ENCODE data around the gene GJD3. TPM values are rescaled to one million over a fixed set of nuclear protein-coding genes. Genes with fewer than 3 reads are reported as not detected.
"Not testable (repeated sequence)": the region's sequence is repeated elsewhere in the genome, so short reads cannot be mapped to it uniquely, and the experiment has no call there.

GJD3 gene
- total RNA-seq, 3 donors from 2014 or later (not counting 1 experiment from before 2014, with no cell fraction given) = not detected

DNA sequence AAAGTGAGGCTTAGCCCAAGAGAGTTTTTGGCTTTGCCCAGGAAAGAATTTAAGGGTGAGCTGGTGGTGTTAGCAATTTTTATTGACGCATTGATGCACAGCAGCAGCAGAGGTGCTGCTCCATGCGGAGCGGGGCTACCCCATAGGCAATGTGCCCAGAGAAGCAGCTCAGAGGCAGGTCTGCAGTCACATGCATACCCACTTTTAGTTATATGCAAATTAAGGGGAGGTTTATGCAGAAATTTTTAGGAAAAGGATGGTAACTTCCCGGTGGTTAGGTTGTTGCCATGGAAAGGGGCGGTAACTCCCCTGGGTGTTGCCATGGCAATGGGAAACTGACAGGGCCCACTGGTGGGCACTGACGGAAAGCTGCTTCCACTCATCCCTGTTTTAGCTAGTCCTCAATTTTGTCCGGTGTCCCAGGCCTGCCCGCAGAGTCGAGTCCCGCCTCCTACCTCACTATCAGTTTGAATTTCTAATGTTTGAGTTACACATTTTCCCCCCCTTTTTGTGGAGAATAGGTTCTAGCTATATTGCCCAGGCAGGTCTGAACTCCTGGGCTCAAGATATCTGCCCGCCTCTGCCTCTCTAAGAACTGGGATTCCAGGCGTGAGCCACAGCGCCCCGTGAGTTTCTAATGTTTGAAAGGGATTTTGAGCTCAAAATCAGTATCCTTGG is 10.4 kb upstream of the GJD3 start:
- H3K36me3 Mint-ChIP-seq = no peaks in the 10 kb centered on the region
- peaks cover 10 to 11% of the 10 kb centered on the region in 2 donors for H3K4me1 Mint-ChIP-seq
- WGBS (ENCODE audit: insufficient coverage) = 94% methylated on average over 10 of the region's 14 CpGs
- H3K27me3 ChIP-seq (ENCODE audit: control insufficient read depth, insufficient read depth, low read length) = no peaks in the 10 kb centered on the region
- H3K4me1 ChIP-seq (ENCODE audit: control insufficient read depth, insufficient read depth, low read length) = no peaks in the 10 kb centered on the region
- no peak for TF ChIP-seq CTCF (IDR thresholded peaks at IDR 0.05)
- H3K36me3 ChIP-seq (ENCODE audit: control insufficient read depth, insufficient read depth, low read length) = no peaks in the 10 kb centered on the region
- H3K27ac ChIP-seq (ENCODE audit: low read length) = no peak overlapping the region
- ATAC-seq = no peak
- no peaks in the 10 kb centered on the region for H3K9me3 ChIP-seq (ENCODE audit: control insufficient read depth, insufficient read depth, low read length)
- no peak overlapping the region for H3K27ac Mint-ChIP-seq
- H3K27me3 Mint-ChIP-seq (ENCODE audit: low read depth in 2 of 2) = peaks cover 4 to 8% of the 10 kb centered on the region in 2 donors
- no peak for DNase-seq
- no peak overlapping the region for H3K4me3 Mint-ChIP-seq
- intact Hi-C loops (cut with micrococcal nuclease) = no loop called here
- H3K9me3 Mint-ChIP-seq = no peaks in the 10 kb centered on the region
- no peak overlapping the region for H3K4me3 ChIP-seq (ENCODE audit: low read length)

- no peak overlapping the region for H3K4me3 Mint-ChIP-seq
Measured at GRCh38 chr17:40373999-40374398, 9.5 kb upstream of the GJD3 start.

GRCh38 chr17:40373324-40373723 is 8.8 kb upstream of the GJD3 start:
- intact Hi-C loops (cut with micrococcal nuclease) = no loop called here
- Mint-ChIP-seq H3K9me3 (no peaks in the 10 kb centered on the region), H3K27me3 (ENCODE audit: low read depth in 2 of 2) (peaks cover 4 to 8% of the 10 kb centered on the region in 2 donors), H3K27ac (no peak overlapping the region), H3K4me3 (no peak overlapping the region), H3K36me3 (no peaks in the 10 kb centered on the region), H3K4me1 (peaks cover 10 to 11% of the 10 kb centered on the region in 2 donors)
- H3K36me3 ChIP-seq (ENCODE audit: control insufficient read depth, insufficient read depth, low read length) = no peaks in the 10 kb centered on the region
- H3K9me3 ChIP-seq (ENCODE audit: control insufficient read depth, insufficient read depth, low read length) = no peaks in the 10 kb centered on the region
- no peak overlapping the region for H3K27ac ChIP-seq (ENCODE audit: low read length)
- no peak for TF ChIP-seq CTCF (IDR thresholded peaks at IDR 0.05)
- H3K27me3 ChIP-seq (ENCODE audit: control insufficient read depth, insufficient read depth, low read length) = no peaks in the 10 kb centered on the region
- H3K4me1 ChIP-seq (ENCODE audit: control insufficient read depth, insufficient read depth, low read length) = no peaks in the 10 kb centered on the region
- ATAC-seq (no peak), DNase-seq (no peak)
- H3K4me3 ChIP-seq (ENCODE audit: low read length) = no peak overlapping the region
- WGBS (ENCODE audit: insufficient coverage) = 56% methylated on average over 2 of the region's 4 CpGs

More at GRCh38 chr17:40373999-40374398, 9.5 kb upstream of the GJD3 start:
- Histone ChIP-seq H3K27me3 (ENCODE audit: control insufficient read depth, insufficient read depth, low read length) (no peaks in the 10 kb centered on the region), H3K36me3 (ENCODE audit: control insufficient read depth, insufficient read depth, low read length) (no peaks in the 10 kb centered on the region), H3K4me3 (ENCODE audit: low read length) (no peak overlapping the region), H3K27ac (ENCODE audit: low read length) (no peak overlapping the region), H3K9me3 (ENCODE audit: control insufficient read depth, insufficient read depth, low read length) (no peaks in the 10 kb centered on the region), H3K4me1 (ENCODE audit: control insufficient read depth, insufficient read depth, low read length) (no peaks in the 10 kb centered on the region)
- no peak for ATAC-seq
- Mint-ChIP-seq H3K36me3 (no peaks in the 10 kb centered on the region), H3K27me3 (ENCODE audit: low read depth in 2 of 2) (peaks cover 4 to 8% of the 10 kb centered on the region in 2 donors), H3K9me3 (no peaks in the 10 kb centered on the region), H3K4me1 (peaks cover 10 to 11% of the 10 kb centered on the region in 2 donors), H3K27ac (no peak overlapping the region)
- intact Hi-C loops (cut with micrococcal nuclease) = no loop called here
- DNase-seq = no peak
- TF ChIP-seq CTCF (IDR thresholded peaks at IDR 0.05) = no peak
- WGBS (ENCODE audit: insufficient coverage) = 94% methylated on average over 7 of the region's 8 CpGs

DNA sequence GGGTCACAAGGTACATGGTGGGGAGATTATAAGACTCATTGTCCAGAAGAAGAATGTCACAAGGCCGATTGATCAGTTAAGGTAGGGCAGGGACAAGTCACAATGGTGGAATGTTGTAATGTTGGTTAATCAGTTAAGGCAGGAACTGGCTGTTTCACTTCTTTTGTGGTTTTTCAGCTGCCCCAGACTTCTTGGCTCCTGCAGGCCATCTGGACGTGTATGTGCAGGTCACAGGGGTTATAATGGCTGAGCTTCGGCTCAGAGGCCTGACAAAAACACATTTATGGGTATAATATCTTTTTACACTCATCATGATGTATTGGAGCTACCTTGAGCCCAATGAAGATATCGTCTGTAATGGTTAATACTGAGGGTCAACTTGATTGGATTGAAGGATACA is 8.1 kb upstream of the GJD3 start:
- H3K27ac Mint-ChIP-seq; H3K27me3 Mint-ChIP-seq (ENCODE audit: low read depth in 2 of 2): not testable (repeated sequence)
- WGBS (ENCODE audit: insufficient coverage) = 55% methylated on average over 4 of the region's 4 CpGs

More for the DNA sequence above, 8.1 kb upstream of the GJD3 start:
- intact Hi-C loops (cut with micrococcal nuclease); ATAC-seq; H3K4me1 ChIP-seq (ENCODE audit: control insufficient read depth, insufficient read depth, low read length); H3K27ac ChIP-seq (ENCODE audit: low read length); DNase-seq; H3K4me3 ChIP-seq (ENCODE audit: low read length); H3K27me3 ChIP-seq (ENCODE audit: control insufficient read depth, insufficient read depth, low read length); H3K9me3 Mint-ChIP-seq; H3K4me3 Mint-ChIP-seq; H3K36me3 ChIP-seq (ENCODE audit: control insufficient read depth, insufficient read depth, low read length); H3K36me3 Mint-ChIP-seq; H3K9me3 ChIP-seq (ENCODE audit: control insufficient read depth, insufficient read depth, low read length): not testable (repeated sequence)
- peaks cover 10 to 11% of the 10 kb centered on the region in 2 donors for H3K4me1 Mint-ChIP-seq

All from natural killer cell (primary cell).